PC-9 (cell line): Measurements from ENCODE around the gene SALL4.

Source experiments
- EZH2 ChIP-seq: fragments of 200-600 bp; sonication (generic); IDR thresholded peaks from 2 replicates; pipeline ENCODE4 v1.8.0; 2017; ENCODE audit warnings: antibody characterized with exemption, low read depth
- TF ChIP-seq, protein P1 (sequence below): fragments of 200-600 bp; sonication (generic); conservative IDR thresholded peaks from 2 replicates; pipeline ENCODE4 v1.6.1; 2017; ENCODE audit warnings: mixed run types, antibody characterized with exemption, mild to moderate bottlenecking, moderate library complexity

DNA sequence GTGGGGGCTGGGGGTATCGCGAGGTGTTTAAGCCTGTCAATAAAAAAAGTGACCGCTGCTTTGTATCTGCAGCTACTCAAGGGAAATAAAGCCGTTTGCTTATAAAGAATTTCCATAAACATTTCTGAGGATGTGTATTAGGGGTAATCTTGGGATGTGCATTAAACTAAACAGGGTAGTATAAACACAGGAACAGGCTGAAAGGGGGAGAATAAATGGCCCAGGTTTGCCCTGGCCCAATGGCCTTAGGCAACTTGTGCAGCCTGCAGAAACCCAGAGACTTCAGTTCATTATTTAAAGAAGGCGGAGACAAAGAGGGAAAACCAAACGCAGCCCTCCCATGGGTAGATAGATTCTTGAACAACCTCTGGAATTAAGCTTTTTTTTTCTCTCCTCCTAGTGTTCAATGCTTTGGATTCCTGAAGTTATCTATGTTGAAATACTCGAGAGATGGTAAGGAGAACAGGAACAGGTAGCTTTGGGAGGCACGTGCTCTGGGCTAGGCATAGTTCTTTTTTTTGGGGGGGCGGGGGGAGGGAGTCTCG lies 35.6 kb upstream of the SALL4 start:
- TF ChIP-seq, protein P1, sequence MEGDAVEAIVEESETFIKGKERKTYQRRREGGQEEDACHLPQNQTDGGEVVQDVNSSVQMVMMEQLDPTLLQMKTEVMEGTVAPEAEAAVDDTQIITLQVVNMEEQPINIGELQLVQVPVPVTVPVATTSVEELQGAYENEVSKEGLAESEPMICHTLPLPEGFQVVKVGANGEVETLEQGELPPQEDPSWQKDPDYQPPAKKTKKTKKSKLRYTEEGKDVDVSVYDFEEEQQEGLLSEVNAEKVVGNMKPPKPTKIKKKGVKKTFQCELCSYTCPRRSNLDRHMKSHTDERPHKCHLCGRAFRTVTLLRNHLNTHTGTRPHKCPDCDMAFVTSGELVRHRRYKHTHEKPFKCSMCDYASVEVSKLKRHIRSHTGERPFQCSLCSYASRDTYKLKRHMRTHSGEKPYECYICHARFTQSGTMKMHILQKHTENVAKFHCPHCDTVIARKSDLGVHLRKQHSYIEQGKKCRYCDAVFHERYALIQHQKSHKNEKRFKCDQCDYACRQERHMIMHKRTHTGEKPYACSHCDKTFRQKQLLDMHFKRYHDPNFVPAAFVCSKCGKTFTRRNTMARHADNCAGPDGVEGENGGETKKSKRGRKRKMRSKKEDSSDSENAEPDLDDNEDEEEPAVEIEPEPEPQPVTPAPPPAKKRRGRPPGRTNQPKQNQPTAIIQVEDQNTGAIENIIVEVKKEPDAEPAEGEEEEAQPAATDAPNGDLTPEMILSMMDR, result no peak
- TF ChIP-seq EZH2, result no peak
